HG02759 (cell line): ENCODE results near the gene ABHD16A.
A peak's percentile ranks its signal among the peaks of the same experiment; 100 is the strongest.

Experiments used
- ATAC-seq: cut with Tn5 transposase; IDR thresholded peaks from one replicate; pipeline ENCODE4 v1.9.1; 2021; ENCODE audit warnings: mild to moderate bottlenecking, moderate library complexity; ENCODE audit not compliant: unreplicated experiment

The ABHD16A gene

DNA sequence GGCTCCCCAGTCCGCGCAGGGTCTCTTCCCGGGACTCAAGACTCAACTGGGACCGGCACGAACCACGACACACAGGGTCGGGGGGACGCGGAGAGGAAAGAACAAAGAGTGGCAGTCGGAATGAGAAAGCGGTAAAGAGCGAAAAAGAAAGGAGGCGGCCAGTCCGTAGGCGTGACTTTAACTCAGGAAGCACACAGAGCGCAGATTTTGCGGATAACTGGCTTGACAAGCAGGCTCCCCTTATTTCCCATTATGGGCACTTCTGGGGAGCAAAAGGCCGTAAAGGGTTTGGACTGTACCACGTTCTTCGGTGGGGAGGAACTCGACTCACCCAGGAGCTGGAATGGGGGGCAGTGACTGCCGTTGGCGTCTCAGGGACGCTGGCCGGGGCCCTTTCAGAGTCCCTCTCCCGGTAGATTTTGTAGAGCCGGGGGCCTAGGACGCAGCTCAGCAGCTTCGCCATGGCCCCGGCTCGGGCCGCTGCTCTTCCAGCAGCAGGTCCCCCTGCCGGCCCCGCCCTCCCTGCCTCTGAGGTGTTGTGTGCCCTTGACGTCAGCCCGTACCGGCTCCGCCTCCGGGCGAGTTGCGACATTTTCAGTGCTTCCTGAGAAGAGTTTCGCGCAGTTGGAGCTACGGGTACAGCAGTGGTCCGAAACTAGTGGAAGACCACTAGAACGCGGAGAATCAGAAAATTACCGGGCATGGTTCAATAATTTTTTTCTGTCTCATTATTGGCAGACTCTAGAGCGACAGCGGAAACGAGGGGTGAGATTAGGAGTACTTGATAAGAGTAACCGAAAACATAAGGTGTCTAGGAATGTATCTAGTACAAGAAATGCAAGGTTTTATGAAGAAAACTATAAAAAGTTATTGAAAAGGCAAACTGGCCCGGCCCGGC, at the start of gene ABHD16A:
TSS of gene ABHD16A (minus strand) at position 506 of the 898 bp plus-strand sequence. CDS start at position 463, 43 bp downstream.
- peak; percentile 93 for ATAC-seq

DNA sequence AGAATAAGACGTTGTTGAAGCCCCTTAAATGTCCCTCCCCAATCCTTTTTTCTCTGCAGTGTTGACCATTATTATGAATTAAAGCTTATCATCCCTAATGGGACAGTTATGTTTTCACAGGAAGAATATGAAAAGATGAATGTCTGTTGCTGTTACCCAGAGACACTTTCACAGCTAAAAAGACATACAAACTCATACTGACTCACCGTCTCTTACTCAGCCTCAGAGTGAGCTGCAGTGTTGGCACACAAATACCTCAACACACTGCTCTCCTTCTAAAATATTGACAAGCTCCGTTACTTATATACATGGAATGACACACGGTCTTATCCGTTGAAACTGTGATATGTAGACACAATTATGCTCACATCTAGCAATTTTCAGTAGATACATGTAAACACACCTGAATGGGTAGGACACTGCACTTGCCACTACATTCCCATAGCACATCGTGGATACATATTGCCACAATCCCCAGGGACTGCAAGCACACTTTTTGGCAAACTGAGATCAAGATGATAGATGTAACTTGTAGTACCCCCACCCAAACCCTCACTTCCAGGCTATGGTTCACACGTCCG, 49.7 kb upstream of the ABHD16A start:
- ATAC-seq: no peak

- no peak for ATAC-seq
Observed at GRCh38 chr6:31750411-31751022, 47.4 kb upstream of the ABHD16A start.

- ATAC-seq: no peak
Observed at GRCh38 chr6:31749301-31750036, 46.3 kb upstream of the ABHD16A start.

- ATAC-seq: no peak
Observed at GRCh38 chr6:31744422-31744821, 41.3 kb upstream of the ABHD16A start.

GRCh38 chr6:31742894-31743293, 39.8 kb upstream of the ABHD16A start:
- no peak for ATAC-seq

DNA sequence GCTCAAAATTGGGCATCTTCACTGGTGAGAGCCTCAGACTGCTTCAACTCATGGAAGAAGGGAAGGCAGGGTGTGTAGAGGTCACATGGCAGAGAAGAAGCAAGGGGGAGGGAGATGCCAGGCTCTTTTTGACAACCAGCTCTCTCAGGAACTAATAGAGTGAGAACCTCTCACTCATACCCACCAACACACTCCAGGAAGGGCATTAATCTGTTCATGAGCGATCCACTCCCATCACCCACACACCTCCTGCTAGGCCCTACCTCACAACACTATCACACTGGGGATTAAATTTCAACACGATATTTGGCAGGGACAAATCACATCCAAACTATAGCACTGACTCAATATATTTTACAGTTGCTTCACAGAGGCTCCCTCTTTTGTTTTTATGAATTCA, 38.7 kb upstream of the ABHD16A start:
- no peak for ATAC-seq

DNA sequence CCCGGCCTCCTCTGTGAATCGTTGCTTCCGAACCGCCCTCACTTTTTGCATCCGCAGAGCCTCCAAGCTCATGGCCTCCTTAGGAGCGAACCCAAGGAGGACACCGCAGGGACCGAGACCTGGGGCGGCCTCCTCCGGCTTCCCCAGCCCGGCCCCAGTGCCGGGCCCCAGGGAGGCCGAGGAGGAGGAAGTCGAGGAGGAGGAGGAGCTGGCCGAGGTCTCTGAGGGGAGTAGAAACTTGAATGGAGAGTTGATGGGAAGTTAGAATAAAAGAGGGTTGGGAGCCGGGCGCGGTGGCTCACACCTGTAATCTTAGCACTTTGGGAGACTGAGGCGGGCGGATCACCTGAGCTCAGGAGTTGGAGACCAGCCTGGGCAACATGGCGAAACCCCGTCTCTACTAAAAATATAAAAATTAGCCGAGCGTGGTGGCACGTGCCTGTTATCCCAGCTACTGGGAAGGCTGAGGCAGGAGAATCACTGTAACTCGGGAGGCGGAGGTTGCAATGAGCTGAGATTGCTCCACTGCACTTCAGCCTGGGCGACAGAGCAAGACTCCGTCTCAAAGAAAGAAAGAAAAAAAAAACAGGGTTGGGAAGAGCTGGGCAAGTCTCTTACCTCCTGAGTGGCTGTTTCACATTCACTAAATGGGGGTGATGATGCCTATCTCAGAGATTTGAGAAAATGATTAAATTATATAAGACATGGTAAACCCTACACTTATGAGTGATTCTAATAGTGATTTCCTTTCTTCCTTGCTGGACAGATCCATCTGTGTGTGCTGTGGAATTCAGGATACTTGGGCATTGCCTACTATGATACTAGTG, 37.5 kb upstream of the ABHD16A start:
- peak; percentile 1 for ATAC-seq

DNA sequence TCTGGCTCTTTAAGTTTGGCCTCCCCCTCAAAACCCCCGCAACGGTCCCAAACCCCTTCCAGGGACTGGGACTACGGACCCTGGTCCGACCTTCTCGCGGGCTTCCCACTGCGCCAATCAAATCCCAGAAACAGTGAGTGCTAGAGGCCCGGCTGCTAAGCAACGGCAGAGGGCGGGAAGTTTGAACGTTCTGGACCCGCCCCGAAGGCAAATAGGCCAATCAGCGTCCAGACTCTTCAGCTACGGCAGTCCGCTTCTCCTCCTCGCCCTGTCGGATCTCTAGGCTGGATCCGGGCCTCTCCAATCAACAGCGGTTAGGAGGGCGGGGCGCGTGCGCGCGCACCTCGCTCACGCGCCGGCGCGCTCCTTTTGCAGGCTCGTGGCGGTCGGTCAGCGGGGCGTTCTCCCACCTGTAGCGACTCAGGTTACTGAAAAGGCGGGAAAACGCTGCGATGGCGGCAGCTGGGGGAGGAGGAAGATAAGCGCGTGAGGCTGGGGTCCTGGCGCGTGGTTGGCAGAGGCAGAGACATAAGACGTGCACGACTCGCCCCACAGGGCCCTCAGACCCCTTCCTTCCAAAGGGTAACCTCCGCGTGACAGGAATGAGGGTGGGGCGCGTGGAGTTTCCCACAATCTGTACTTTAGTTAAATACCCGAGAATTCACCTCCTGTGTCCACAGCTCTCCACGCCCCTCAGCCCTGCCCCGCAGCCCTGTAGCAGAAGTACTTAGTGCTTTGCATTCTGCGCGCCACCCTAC, 36.7 kb upstream of the ABHD16A start, which contains the start of gene MSH5:
TSS of gene MSH5 (plus strand) at position 367 of the 758 bp plus-strand sequence. CDS start 462 bp downstream, outside the sequence.
- ATAC-seq: peak; percentile 77

- no peak for ATAC-seq
Observed at GRCh38 chr6:31737991-31738979, 35.2 kb upstream of the ABHD16A start.

DNA sequence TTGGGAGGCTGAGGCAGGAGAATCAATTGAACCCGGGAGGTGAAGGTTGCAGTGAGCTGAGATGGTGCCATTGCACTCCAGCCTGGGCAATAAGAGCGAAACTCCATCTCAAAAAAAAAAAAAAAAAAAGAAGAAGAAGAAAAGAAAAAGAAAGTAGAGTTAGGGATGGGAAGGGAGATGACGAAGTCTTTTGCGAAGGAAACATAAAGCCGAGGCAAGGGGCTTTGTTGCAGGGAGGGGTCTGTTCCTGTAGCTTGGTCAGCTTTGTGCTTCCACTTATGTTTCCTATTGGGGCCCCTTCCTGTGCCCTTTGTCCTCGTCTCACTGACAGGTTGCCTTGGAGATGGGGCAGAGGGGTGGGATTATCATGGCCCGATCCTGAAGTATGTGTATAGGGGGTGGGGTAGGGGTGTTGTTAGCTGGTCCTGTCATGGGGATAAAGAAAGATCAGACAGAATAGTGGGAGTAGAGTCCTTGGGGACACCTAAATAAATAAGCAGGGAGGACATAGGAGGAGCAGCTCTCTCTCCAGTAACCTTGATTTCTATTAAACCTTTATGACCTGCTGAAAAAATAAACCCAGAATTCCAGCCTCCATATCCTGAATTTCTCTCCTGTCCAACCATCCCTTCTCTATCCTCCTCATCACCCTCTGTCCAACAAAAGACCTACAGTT, 34.3 kb upstream of the ABHD16A start:
- no peak for ATAC-seq

DNA sequence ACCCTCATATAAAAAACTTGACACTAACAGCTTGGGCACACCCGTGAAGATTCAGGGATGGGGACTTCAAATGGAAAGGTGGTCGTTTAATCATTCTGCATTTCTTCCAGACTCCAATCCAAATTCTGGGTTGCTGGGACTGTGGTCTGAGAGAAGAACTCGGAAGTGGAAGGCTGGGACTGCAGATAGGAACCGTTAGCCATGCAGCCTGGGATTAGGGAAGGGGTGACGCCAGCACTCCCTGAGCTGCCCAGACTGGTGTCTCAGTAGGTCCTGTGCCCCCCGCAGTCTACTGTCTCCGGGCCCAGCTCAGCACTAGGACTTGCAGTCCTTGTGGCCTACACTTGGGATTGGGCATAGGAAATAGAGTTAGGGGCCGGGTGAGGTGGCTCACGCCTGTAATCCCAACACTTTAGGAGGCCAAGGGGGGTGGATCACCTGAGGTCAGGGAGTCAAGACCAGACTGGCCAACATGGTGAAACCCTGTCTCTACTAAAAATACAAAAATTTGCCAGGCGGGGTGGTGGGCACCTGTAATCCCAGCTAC, 33.7 kb upstream of the ABHD16A start:
- ATAC-seq: no peak

DNA sequence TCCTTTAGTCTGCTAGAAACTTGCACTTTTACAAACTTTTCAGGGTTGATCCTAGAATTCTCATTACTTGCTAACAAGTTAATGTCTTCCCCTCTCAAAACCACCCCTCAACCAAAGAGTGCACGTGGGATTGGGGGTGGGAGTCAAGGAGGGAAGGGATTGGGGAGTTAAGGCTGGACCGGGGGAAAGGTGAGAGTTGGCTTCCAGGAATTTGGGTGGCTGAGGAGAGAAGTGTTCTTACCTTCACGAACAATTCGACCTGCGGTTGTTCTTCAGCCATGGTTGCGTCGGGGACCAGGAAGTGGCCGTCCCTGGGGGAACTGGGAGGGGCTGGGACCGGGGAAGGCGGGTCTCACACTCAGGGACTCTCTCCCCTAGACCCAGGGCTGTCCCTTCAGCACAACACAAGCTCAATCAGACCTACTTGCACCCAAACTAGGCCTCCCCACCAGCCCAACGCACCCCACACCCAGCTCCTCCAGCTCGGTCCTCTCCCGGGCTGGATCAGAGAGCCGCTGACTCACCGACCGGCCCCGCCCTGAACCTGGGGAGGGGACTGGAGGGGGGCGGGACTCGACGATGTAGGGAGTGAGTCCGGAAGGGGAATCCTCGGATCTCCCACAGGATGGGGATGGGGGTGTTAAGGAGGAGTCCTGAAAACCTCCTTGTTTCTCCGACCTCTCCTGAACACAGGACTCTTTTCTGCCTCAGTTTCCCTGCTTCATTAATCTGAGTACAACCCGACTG, 33.1 kb upstream of the ABHD16A start, which contains the start of gene CLIC1:
TSS of gene CLIC1 (minus strand) at position 510 of the 747 bp plus-strand sequence. CDS start at position 280, 230 bp downstream.
- peak; percentile 25 for ATAC-seq

DNA sequence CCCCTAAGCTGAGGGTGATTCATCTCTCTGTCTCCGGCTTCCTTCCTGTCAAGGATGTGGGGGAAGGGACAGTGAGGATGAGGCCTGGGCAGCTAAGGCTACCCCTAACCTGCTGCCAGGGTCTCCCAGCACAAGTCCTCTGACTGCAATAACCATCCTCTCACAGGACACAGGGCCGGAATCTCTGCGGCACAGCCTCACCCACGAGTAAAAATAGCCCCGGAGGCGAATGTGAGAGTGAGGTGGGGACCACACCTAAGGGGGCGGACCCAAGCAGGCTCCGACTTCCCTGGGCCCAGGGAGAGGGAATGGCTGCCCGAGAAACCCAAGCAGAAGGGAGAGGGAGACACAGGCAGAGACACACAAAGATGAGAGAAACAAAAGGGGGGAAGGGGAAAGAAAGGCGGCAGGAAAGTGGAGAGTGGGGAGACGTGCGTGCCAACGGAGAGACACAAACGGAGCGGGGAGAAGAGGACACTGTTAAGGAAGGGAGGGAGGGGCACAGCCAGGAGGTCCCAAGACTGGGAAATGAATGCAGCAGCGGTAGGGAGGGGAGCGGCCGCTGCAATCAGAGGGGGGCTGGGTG, 31.8 kb upstream of the ABHD16A start:
- peak; percentile 26 for ATAC-seq

GRCh38 chr6:31734247-31734820, 31.2 kb upstream of the ABHD16A start:
- no peak for ATAC-seq

- ATAC-seq: no peak
Observed at GRCh38 chr6:31733734-31734133, 30.6 kb upstream of the ABHD16A start.
